ENCODE results near the gene CYB561D1.

CYB561D1 gene

GRCh38 chr1:109543988-109544735, 50.3 kb downstream of the CYB561D1 start:
- H3K4me1 ChIP-seq (ENCODE audit: control insufficient read depth in 1 of 2, insufficient read depth in 2 of 2, low read length in 2 of 2) = peaks cover 10 to 11% of the 10 kb centered on the region in 2 donors
- no peak overlapping the region for H3K27ac ChIP-seq (ENCODE audit: low read length)

GRCh38 chr1:109546311-109547109, 52.6 kb downstream of the CYB561D1 start:
- Histone ChIP-seq H3K27ac (ENCODE audit: low read length) (peak overlapping the region; percentile 99), H3K27me3 (ENCODE audit: low read depth, low read length) (no peaks in the 10 kb centered on the region), H3K4me1 (ENCODE audit: control insufficient read depth in 1 of 2, insufficient read depth in 2 of 2, low read length in 2 of 2) (peaks cover 11 to 25% of the 10 kb centered on the region in 2 donors), H3K36me3 (ENCODE audit: control insufficient read depth in 1 of 2, insufficient read depth in 2 of 2, low read length in 2 of 2) (peaks cover 0 to 4% of the 10 kb centered on the region in 2 donors), H3K4me3 (ENCODE audit: low read depth in 1 of 2, low read length in 2 of 2) (peak overlapping the region; percentile 81 to 90), H3K9me3 (ENCODE audit: control insufficient read depth in 1 of 2, low read length in 2 of 2) (no peaks in the 10 kb centered on the region)

More at GRCh38 chr1:109543988-109544735, 50.3 kb downstream of the CYB561D1 start:
- Histone ChIP-seq H3K4me3 (ENCODE audit: low read depth in 1 of 2, low read length in 2 of 2) (no peak overlapping the region), H3K27me3 (ENCODE audit: low read depth, low read length) (no peaks in the 10 kb centered on the region), H3K9me3 (ENCODE audit: control insufficient read depth in 1 of 2, low read length in 2 of 2) (no peaks in the 10 kb centered on the region), H3K36me3 (ENCODE audit: control insufficient read depth in 1 of 2, insufficient read depth in 2 of 2, low read length in 2 of 2) (peaks cover 0 to 4% of the 10 kb centered on the region in 2 donors)

GRCh38 chr1:109547463-109548320, 53.8 kb downstream of the CYB561D1 start:
- H3K4me1 ChIP-seq (ENCODE audit: control insufficient read depth in 1 of 2, insufficient read depth in 2 of 2, low read length in 2 of 2) = peaks cover 11 to 31% of the 10 kb centered on the region in 2 donors
- H3K4me3 ChIP-seq (ENCODE audit: low read depth in 1 of 2, low read length in 2 of 2) = peak overlapping the region; percentile 81 to 90
- H3K36me3 ChIP-seq (ENCODE audit: control insufficient read depth in 1 of 2, insufficient read depth in 2 of 2, low read length in 2 of 2) = peaks cover 0 to 4% of the 10 kb centered on the region in 2 donors
- H3K9me3 ChIP-seq (ENCODE audit: control insufficient read depth in 1 of 2, low read length in 2 of 2) = no peaks in the 10 kb centered on the region
- no peaks in the 10 kb centered on the region for H3K27me3 ChIP-seq (ENCODE audit: low read depth, low read length)
- H3K27ac ChIP-seq (ENCODE audit: low read length) = peak overlapping the region; percentile 99

DNA sequence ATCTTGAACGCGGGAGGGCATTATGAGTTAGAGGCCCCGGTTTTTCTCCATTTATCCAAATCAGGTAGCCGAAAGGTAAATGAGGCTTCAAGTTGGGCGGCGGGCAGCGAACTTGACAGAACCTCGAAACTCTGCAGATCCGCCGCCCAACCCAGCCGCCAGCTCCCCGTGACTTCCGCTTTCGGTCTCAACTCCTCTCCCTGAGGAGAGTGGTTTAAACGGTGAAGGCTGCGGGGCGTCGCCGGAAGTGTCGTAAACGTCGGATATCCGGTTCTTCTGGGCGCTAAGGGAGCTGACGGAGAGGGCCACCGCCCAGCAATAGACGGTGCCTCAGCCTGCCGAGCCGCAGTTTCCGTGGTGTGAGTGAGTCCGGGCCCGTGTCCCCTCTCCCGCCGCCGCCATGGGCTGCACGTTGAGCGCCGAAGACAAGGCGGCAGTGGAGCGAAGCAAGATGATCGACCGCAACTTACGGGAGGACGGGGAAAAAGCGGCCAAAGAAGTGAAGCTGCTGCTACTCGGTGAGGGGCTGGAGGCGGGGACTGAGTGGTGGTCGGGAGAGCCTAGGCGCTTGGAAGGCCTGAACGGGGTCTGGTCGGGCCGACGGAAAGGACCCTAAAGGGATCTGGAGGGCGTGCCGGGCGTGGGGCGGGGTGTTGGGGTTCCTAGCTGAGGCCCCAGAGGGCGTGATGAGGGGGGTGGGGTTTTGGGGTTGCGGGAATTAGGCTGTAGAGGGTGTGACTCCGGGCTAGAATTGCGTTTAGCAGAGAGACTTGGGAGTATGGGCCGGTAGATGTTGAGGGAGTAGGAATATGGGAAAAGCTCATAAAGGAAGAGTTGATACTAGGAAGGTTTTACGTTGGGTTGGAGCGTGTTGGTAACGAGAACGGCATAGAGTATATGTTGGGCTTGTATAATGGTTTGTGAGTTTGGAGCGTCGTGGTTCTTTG, 54.7 kb downstream of the CYB561D1 start, which contains the start of gene GNAI3:
Gene GNAI3 (plus strand): TSS at position 295 of the 947 bp plus-strand sequence. CDS start 106 bp downstream, at position 401.
- Histone ChIP-seq H3K4me3 (ENCODE audit: low read depth in 1 of 2, low read length in 2 of 2) (peak within 1 kb of the TSS; percentile 81 to 90), H3K4me1 (ENCODE audit: control insufficient read depth in 1 of 2, insufficient read depth in 2 of 2, low read length in 2 of 2) (peaks cover 11 to 31% of the 10 kb centered on the region in 2 donors), H3K27me3 (ENCODE audit: low read depth, low read length) (no peaks in the 10 kb centered on the region), H3K36me3 (ENCODE audit: control insufficient read depth in 1 of 2, insufficient read depth in 2 of 2, low read length in 2 of 2) (peaks cover 0 to 4% of the 10 kb centered on the region in 2 donors), H3K9me3 (ENCODE audit: control insufficient read depth in 1 of 2, low read length in 2 of 2) (no peaks in the 10 kb centered on the region), H3K27ac (ENCODE audit: low read length) (peak within 1 kb of the TSS; percentile 99)

Measured in muscle layer of duodenum (tissue), 2 donors.